ENCODE results near the gene ARHGAP18.

GRCh38 chr6:129692467-129692866 lies 17.5 kb downstream of the ARHGAP18 start:
- TF ChIP-seq CTCF (IDR thresholded peaks at IDR 0.05) (no peak), POLR2A (IDR thresholded peaks at IDR 0.05; ENCODE audit: low read depth) (no peak)

All from esophagus muscularis mucosa (tissue), 3 donors.